ENCODE measurements around the gene STXBP6.
"Not testable (repeated sequence)": the region's sequence is repeated elsewhere in the genome, so short reads cannot be mapped to it uniquely, and the experiment has no call there.

STXBP6 gene

DNA sequence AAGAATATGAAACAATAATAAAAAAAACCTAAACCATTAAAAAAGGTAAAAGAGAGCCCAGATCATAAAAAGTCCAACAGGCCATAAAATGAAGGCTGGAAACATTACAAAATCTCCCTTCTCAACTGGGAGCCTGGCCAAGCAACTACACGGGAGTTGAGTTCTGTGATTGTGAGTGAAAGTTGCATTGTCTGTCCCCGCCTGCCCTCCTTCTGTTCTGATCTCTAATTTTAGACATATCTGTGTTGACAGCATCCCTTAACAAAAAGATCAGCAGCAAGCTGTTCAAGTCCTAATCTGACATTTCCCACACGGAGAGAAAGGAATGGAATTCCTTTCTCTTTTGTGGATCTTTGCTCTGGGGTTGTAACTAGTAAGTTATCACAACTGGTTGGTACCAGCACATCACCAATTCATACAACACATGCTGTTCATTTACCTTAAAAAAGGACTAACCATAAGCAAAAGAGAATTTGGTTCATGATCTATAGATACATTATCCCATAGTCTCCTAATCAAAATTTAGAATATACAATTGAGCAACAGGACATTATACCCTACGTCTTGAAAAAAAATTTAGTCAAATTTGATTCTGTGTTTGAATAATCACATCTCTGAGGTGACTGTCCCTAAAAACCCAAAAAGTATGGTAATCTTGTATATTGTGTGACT lies 210.9 kb downstream of the STXBP6 start:
- TF ChIP-seq, protein P1, sequence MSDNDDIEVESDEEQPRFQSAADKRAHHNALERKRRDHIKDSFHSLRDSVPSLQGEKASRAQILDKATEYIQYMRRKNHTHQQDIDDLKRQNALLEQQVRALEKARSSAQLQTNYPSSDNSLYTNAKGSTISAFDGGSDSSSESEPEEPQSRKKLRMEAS (IDR thresholded peaks at IDR 0.05; ENCODE audit: low read depth, low read length) = no peak
- TF ChIP-seq POLR2A (IDR thresholded peaks at IDR 0.05; ENCODE audit: extremely low read depth, insufficient read length) (no peak), MYC (IDR thresholded peaks at IDR 0.05; ENCODE audit: low read depth, low read length) (no peak), CTCF (IDR thresholded peaks at IDR 0.05; ENCODE audit: low read depth, low read length) (no peak)
- H3K4me3 ChIP-seq (ENCODE audit: low read depth, low read length) = no peak overlapping the region
- no peak for DNase-seq (ENCODE audit: low read depth)

- TF ChIP-seq POLR2A (IDR thresholded peaks at IDR 0.05; ENCODE audit: extremely low read depth, insufficient read length) = no peak
- DNase-seq (ENCODE audit: low read depth) = no peak
- no peak overlapping the region for H3K4me3 ChIP-seq (ENCODE audit: low read depth, low read length)
Observed at GRCh38 chr14:24837280-24838046, 212.5 kb downstream of the STXBP6 start.

- not testable (repeated sequence) for DNase-seq (ENCODE audit: low read depth); H3K4me3 ChIP-seq (ENCODE audit: low read depth, low read length)
Observed at GRCh38 chr14:24836324-24836723, 213.6 kb downstream of the STXBP6 start.

DNA sequence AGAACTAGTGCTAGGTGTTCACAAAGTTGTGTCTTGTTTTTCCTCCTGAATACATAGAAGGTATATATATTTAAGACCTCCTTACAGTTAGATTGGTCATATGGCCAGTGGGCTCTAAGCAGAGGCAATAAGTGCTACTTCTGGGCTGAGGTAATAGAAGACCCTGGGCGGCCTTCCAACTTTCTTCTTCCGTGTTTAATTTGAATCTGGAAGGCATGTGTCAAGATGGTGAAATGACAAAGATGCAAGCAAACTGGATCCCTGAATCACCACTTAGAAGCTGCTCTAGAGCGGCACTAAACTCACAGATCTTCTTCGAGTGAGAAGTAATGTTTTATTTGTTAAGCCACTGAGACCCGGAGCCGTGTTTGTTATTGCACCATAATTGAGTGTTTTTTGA lies 215.0 kb downstream of the STXBP6 start:
- DNase-seq (ENCODE audit: low read depth) = no peak
- TF ChIP-seq MYC (IDR thresholded peaks at IDR 0.05; ENCODE audit: low read depth, low read length) = no peak
- no peak for TF ChIP-seq POLR2A (IDR thresholded peaks at IDR 0.05; ENCODE audit: extremely low read depth, insufficient read length)
- TF ChIP-seq, protein P1 (IDR thresholded peaks at IDR 0.05; ENCODE audit: low read depth, low read length) = no peak
- TF ChIP-seq CTCF (IDR thresholded peaks at IDR 0.05; ENCODE audit: low read depth, low read length) = no peak
- H3K4me3 ChIP-seq (ENCODE audit: low read depth, low read length) = no peak overlapping the region

DNA sequence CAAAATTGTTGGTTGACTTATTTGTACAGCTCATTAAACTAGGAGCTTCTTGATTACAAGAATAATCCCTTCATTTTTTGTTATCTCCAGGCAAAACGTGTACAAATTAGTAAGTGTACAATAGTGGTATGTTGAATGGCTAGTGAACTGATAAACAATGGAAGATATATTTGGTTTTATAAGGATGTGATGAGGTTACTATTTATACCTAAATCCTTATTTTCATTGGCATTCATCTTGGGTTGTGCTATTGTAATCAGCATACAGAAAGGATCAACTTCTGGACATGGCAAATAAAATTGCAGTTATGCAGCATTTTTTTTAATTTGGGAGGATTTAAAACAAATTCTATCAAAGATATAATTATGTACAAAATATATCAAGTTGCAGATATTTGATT lies 216.6 kb downstream of the STXBP6 start:
- no peak for DNase-seq (ENCODE audit: low read depth)
- no peak for TF ChIP-seq MYC (IDR thresholded peaks at IDR 0.05; ENCODE audit: low read depth, low read length)
- TF ChIP-seq, protein P1 (IDR thresholded peaks at IDR 0.05; ENCODE audit: low read depth, low read length) = no peak
- no peak for TF ChIP-seq CTCF (IDR thresholded peaks at IDR 0.05; ENCODE audit: low read depth, low read length)
- no peak for TF ChIP-seq POLR2A (IDR thresholded peaks at IDR 0.05; ENCODE audit: extremely low read depth, insufficient read length)
- no peak overlapping the region for H3K4me3 ChIP-seq (ENCODE audit: low read depth, low read length)

GRCh38 chr14:24831677-24832076 lies 218.3 kb downstream of the STXBP6 start:
- H3K4me3 ChIP-seq (ENCODE audit: low read depth, low read length) = no peak overlapping the region
- TF ChIP-seq MYC (IDR thresholded peaks at IDR 0.05; ENCODE audit: low read depth, low read length) (no peak), POLR2A (IDR thresholded peaks at IDR 0.05; ENCODE audit: extremely low read depth, insufficient read length) (no peak), CTCF (IDR thresholded peaks at IDR 0.05; ENCODE audit: low read depth, low read length) (no peak)
- TF ChIP-seq, protein P1 (IDR thresholded peaks at IDR 0.05; ENCODE audit: low read depth, low read length) = no peak
- DNase-seq (ENCODE audit: low read depth) = no peak

Measured in NB4 (cell line).